OCI-LY7 (cell line): Measurements from ENCODE around the gene SRGN. TPM values are rescaled to one million over a fixed set of nuclear protein-coding genes. Genes with fewer than 3 reads are reported as not detected.

ENCODE experiments used
- BruUV-seq: library from RNA; stranded (reverse); fragments of 400-500 nt; replicated peaks from 2 replicates; lab custom pipeline; 2021; lab: Mats Ljungman, UMichigan
- CTCF ChIA-PET: fragments of 300-600 bp; sonication (Branson Sonifier 250); formaldehyde crosslinking; loops from one replicate; lab custom pipeline; 2022; ENCODE audit warnings: antibody characterized with exemption; ENCODE audit not compliant: unreplicated experiment; lab: Charles Lee
- POLR2A ChIA-PET: fragments of 300-600 bp; sonication (Branson Sonifier 250); formaldehyde crosslinking; loops from one replicate; lab custom pipeline; 2022; ENCODE audit warnings: antibody characterized with exemption; lab: Charles Lee
- DNase-seq: peaks from one replicate; pipeline ENCODE4 v3.0.0-alpha.2; 2015; ENCODE audit warnings: low spot score
- H2AFZ ChIP-seq: fragments of 200-600 bp; sonication (generic), shearing (Covaris generic); 2 replicates; pipeline ENCODE4 v1.6.1; 2014; ENCODE audit warnings: mild to moderate bottlenecking, antibody characterized with exemption, low read length, moderate library complexity
- H3K27ac ChIP-seq: fragments of 200-600 bp; sonication (generic); 2 replicates; pipeline ENCODE4 v1.5.1; 2014; ENCODE audit warnings: mixed run types, low read depth, mild to moderate bottlenecking, moderate library complexity, low read length, inconsistent platforms; ENCODE audit not compliant: poor library complexity, severe bottlenecking
- H3K36me3 ChIP-seq: fragments of 200-600 bp; sonication (generic); 2 replicates; pipeline ENCODE4 v1.6.1; 2014; ENCODE audit warnings: mild to moderate bottlenecking, antibody characterized with exemption, low read length, moderate library complexity, mixed read lengths; ENCODE audit not compliant: insufficient read depth
- H3K4me1 ChIP-seq: fragments of 200-600 bp; sonication (generic); 2 replicates; pipeline ENCODE4 v1.5.1; 2014; ENCODE audit warnings: mild to moderate bottlenecking, low read length; ENCODE audit not compliant: insufficient read depth, poor library complexity, severe bottlenecking
- H3K4me2 ChIP-seq: fragments of 200-600 bp; sonication (generic); 2 replicates; pipeline ENCODE4 v1.6.1; 2014; ENCODE audit warnings: mild to moderate bottlenecking, low read length
- H3K4me3 ChIP-seq: fragments of 200-600 bp; sonication (generic); 2 replicates; pipeline ENCODE4 v1.5.1; 2014; ENCODE audit warnings: mild to moderate bottlenecking, low read depth, low read length; ENCODE audit not compliant: poor library complexity, severe bottlenecking
- H3K79me2 ChIP-seq: fragments of 200-600 bp; sonication (generic); 2 replicates; pipeline ENCODE4 v1.6.1; 2016; ENCODE audit warnings: low read depth, mild to moderate bottlenecking, low read length, moderate library complexity, mixed read lengths; ENCODE audit not compliant: insufficient read depth
- H3K9me2 ChIP-seq: fragments of 200-600 bp; sonication (generic); 2 replicates; pipeline ENCODE4 v1.6.1; 2016; ENCODE audit warnings: mild to moderate bottlenecking, low read length, mixed read lengths; ENCODE audit not compliant: insufficient read depth
- H3K9me3 ChIP-seq: fragments of 200-600 bp; sonication (generic); 2 replicates; pipeline ENCODE4 v1.6.1; 2014; ENCODE audit warnings: mild to moderate bottlenecking, mixed run types, low read length, mixed read lengths
- H4K20me1 ChIP-seq: fragments of 200-600 bp; sonication (generic); 2 replicates; pipeline ENCODE4 v1.6.1; 2014; ENCODE audit warnings: mild to moderate bottlenecking, antibody characterized with exemption, low read length, moderate library complexity, mixed read lengths; ENCODE audit not compliant: insufficient read depth
- EZH2phosphoT487 ChIP-seq: fragments of 200-600 bp; sonication (generic); IDR thresholded peaks from 2 replicates; pipeline ENCODE4 v1.6.1; 2018; ENCODE audit warnings: low read depth, borderline replicate concordance, mild to moderate bottlenecking, mixed run types, antibody characterized with exemption, low read length, moderate library complexity, mixed read lengths
- intact Hi-C: fragments of 100-400 bp; cut with micrococcal nuclease; formaldehyde crosslinking; loops from one replicate; pipeline ENCODE4 v1.10.0; 2022; ENCODE audit not compliant: unreplicated experiment
- total RNA-seq, 2 experiments: library from RNA; depleted of rRNA in 1 of 2; stranded (reverse); fragments of >200 nt in 1 of 2; shearing (Covaris generic) in 1 of 2; gene quantifications; 2 replicates each; pipeline ENCODE4 v1.2.3, GENCODE V29; 2014 to 2022
- TF ChIP-seq, protein P1 (sequence below): fragments of 200-600 bp; sonication (generic); conservative IDR thresholded peaks from 2 replicates; pipeline ENCODE4 v1.5.1; 2014; ENCODE audit warnings: mild to moderate bottlenecking, antibody characterized with exemption, low read length, moderate library complexity, mixed read lengths

The SRGN gene
- total RNA-seq, 2 experiments from 2014 or later, result 5.8 to 16.3 TPM

DNA sequence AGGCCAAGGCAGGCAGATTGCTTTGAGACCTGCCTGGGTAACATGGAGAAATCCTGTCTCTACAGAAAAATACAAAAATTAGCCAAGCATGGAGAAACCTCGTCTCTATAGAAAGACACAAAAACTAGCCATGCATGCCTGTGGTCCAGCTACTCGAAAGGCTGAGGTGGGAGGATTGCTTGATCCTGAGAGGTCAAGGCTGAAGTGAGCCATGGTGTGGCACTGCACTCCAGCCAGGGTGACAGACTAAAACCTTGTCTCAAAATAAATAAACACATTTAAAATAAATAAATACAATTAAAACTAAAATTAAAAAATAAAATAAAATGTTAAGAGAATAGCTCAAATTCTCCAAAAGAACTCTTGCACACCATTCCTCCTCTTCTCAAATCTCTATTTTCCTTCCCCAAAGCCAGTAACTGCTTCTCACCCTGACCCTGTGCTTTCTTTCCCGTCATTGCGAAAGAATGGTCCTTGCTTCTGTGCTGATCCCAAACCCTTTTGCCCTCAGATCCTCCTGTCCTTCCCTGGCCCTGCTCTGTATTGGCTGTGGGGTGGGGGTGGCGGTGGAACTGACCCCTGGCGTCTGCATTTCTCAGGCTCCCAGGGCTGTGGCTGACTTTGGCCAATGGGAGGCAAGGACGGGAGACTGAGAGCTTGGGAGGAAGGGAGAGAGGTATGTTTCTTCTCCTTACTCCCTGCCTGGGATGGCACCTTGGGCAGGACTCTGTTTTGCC, 12.4 kb downstream of the SRGN start:
- no peak for DNase-seq
- Histone ChIP-seq H2AFZ (no peak overlapping the region), H3K4me2 (no peak overlapping the region), H3K9me3 (no peaks in the 10 kb centered on the region), H3K79me2 (no peaks in the 10 kb centered on the region), H3K4me1 (no peaks in the 10 kb centered on the region), H3K27ac (no peak overlapping the region), H3K4me3 (no peak overlapping the region), H4K20me1 (no peaks in the 10 kb centered on the region), H3K9me2 (no peaks in the 10 kb centered on the region), H3K36me3 (no peaks in the 10 kb centered on the region)
- POLR2A ChIA-PET, result no interaction called here
- no peak for TF ChIP-seq EZH2phosphoT487
- TF ChIP-seq, protein P1, sequence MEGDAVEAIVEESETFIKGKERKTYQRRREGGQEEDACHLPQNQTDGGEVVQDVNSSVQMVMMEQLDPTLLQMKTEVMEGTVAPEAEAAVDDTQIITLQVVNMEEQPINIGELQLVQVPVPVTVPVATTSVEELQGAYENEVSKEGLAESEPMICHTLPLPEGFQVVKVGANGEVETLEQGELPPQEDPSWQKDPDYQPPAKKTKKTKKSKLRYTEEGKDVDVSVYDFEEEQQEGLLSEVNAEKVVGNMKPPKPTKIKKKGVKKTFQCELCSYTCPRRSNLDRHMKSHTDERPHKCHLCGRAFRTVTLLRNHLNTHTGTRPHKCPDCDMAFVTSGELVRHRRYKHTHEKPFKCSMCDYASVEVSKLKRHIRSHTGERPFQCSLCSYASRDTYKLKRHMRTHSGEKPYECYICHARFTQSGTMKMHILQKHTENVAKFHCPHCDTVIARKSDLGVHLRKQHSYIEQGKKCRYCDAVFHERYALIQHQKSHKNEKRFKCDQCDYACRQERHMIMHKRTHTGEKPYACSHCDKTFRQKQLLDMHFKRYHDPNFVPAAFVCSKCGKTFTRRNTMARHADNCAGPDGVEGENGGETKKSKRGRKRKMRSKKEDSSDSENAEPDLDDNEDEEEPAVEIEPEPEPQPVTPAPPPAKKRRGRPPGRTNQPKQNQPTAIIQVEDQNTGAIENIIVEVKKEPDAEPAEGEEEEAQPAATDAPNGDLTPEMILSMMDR, result no peak
- CTCF ChIA-PET, result no interaction called here
- intact Hi-C loops, result no loop called here
- no TSS peak for BruUV-seq

DNA sequence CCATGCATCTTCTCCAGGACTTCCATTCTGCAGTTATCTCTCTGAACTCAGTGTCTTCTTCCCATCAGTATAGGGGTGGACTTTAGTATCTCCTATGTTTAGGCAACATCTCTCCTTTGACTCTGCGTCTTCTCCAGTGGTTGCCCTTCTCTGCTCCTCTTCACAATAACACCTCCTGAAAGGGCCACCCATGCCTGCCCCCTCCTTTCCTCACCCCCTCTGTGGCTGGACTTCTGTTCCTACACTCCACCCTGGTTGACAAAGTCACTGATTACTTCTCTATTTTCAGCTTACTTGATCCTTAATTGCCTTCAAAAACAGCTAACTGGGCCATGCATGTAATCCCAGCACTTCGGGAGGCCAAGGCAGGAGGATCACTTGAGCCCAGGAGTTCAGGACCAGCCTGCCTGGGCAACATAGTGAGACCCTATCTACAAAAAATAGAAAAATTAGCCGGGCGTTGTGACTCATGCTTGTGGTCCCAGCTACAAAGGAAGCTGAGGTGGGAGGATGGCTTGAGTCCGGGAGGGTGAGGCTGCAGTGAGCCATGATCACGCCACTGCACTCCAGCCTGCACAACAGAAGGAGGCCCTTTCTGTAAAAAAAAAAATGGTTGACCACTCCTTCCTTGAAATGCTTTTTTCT, 13.7 kb downstream of the SRGN start:
- POLR2A ChIA-PET, result interaction anchor here (0.5 kb wide), 1 partner anchor 323 kb away, joined by 3 read pairs; no protein-coding TSS in a partner anchor
- CTCF ChIA-PET, result interaction anchor here (0.6 kb wide), 1 partner anchor 115 kb away, joined by 3 read pairs; no protein-coding TSS in a partner anchor

More for the DNA sequence above, 13.7 kb downstream of the SRGN start:
- Histone ChIP-seq H3K79me2 (no peaks in the 10 kb centered on the region), H3K4me1 (no peaks in the 10 kb centered on the region), H3K4me2 (no peak overlapping the region), H4K20me1 (no peaks in the 10 kb centered on the region), H3K4me3 (no peak overlapping the region), H3K9me2 (no peaks in the 10 kb centered on the region), H2AFZ (no peak overlapping the region), H3K36me3 (no peaks in the 10 kb centered on the region), H3K9me3 (no peaks in the 10 kb centered on the region), H3K27ac (no peak overlapping the region)
- intact Hi-C loops, result no loop called here
- no TSS peak for BruUV-seq
- TF ChIP-seq EZH2phosphoT487, result no peak
- TF ChIP-seq, protein P1, result no peak
- DNase-seq, result no peak
